Pancreas (tissue), 10 donors: ENCODE measurements around the gene ISG15. TPM values are rescaled to one million over a fixed set of nuclear protein-coding genes. Genes with fewer than 3 reads are reported as not detected.

Experiments used
- ATAC-seq, 4 donors: fragments of 200-7000 bp; cut with Tn5 transposase; one replicate each; pipeline versions ENCODE4 v1.8.0 to v1.9.1; 2020; ENCODE audit warnings: mild to moderate bottlenecking in 4 of 4, moderate library complexity in 4 of 4
- DNase-seq, 6 donors: peaks; one replicate each; pipeline ENCODE4 v3.0.0-alpha.2; 2020
- FAIRE-seq: peaks from 2 replicates; lab custom pipeline; 2012; peaks lifted over from hg19 to GRCh38; lab: Jason Lieb, UNC
- H3K27ac ChIP-seq, 4 donors: fragments of 200-600 bp; sonication (generic); 1 replicate in 3 of 4; 2 replicates in 1 of 4; pipeline versions ENCODE4 v1.5.0 to v1.8.0; 2020
- H3K27me3 ChIP-seq, 4 donors: fragments of 200-600 bp; one replicate each; pipeline ENCODE4 v1.8.0; 2021
- H3K36me3 ChIP-seq, 3 donors: fragments of 200-600 bp; sonication (generic) in 1 of 3; one replicate each; pipeline versions ENCODE4 v1.5.0 to v1.8.0; 2020 to 2021
- H3K4me1 ChIP-seq, 3 donors: fragments of 200-600 bp; one replicate each; pipeline ENCODE4 v1.8.0; 2021
- H3K4me3 ChIP-seq, 4 donors: fragments of 200-600 bp; sonication (generic) in 2 of 4; one replicate each; pipeline versions ENCODE4 v1.5.0 to v1.8.0; 2020 to 2021
- H3K9me3 ChIP-seq, 4 donors: fragments of 200-600 bp; one replicate each; pipeline ENCODE4 v1.8.0; 2021
- WGBS, 2 donors: extraction: QIAGEN DNeasy Blood & Tissue Kit; methylation state at CpG; one replicate each; pipeline ENCODE4 v1.1.7; 2013; 5-methylcytosine and 5-hydroxymethylcytosine counted together
- intact Hi-C, 3 donors: fragments of 100-400 bp; cut with DNase I; formaldehyde crosslinking; loops; one replicate each; pipeline versions ENCODE4 v1.11.1 to v1.14.2; 2022
- polyA plus RNA-seq, 2 donors: library from polyadenylated mRNA; stranded (reverse); fragments of 200-250 nt; gene quantifications; one replicate each; pipeline ENCODE4 v1.2.3, GENCODE V29; 2013
- total RNA-seq, 6 donors: library from RNA; stranded (reverse); fragmentation: NEBNext Ultra II Directional in 4 of 6; extraction: Animal tissue kit (Norgen Biotek cat#: 25700) in 4 of 6; gene quantifications; one replicate each; pipeline versions ENCODE4 v1.2.1 to v1.2.4, GENCODE V29; 2021 to 2023
- TF ChIP-seq, protein P1 (sequence below), 4 donors: fragments of 200-600 bp; sonication (generic) in 3 of 4; IDR thresholded peaks; one replicate each; pipeline versions ENCODE4 v1.5.0 to v1.8.0; 2021; ENCODE audit warnings: antibody characterized with exemption in 4 of 4
- donor health status: healthy with polysubstance abuse.
- donor health status: DM: no; HTN: no; CAD: no; lungs with moderate emphysema.
- donor health status: DM: no; HTN: no; CAD: no.
- donor health status: control.
- donor health status: control.
- donor health status: Bipolar disorder and iron deficiency.
- donor health status: DM: yes; HTN: yes; CAD: no.
- donor health status: DM: no; HTN: no; CAD: no.
- donor health status: DM: no; HTN: no; CAD: no.
- donor health status: DM: yes; HTN: yes; CAD: no.

Gene ISG15
- total and polyA plus RNA-seq, 8 donors, result 4.3 to 45.0 (median 9.2) TPM

DNA sequence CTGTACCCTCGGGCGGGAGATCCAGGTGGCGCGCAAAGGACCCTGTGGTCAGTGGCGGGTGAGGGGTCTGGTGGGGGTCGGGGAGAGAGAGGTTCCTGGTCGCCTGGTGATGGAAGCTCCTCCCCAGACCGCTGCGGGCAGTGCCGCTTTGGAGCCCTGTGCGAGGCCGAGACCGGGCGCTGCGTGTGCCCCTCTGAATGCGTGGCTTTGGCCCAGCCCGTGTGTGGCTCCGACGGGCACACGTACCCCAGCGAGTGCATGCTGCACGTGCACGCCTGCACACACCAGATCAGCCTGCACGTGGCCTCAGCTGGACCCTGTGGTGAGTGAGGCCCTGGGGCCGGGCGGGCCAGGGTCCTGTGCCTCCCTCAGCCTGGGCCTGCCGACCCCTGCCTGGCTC, 30.1 kb downstream of the ISG15 start:
- FAIRE-seq (no peak), ATAC-seq (no peak), DNase-seq (no peak)
- Histone ChIP-seq H3K27me3 (no peaks in the 10 kb centered on the region), H3K4me1 (peaks cover 8 to 9% (median 8%) of the 10 kb centered on the region in 3 donors), H3K27ac (no peak overlapping the region), H3K36me3 (peaks cover 0 to 20% (median 0%) of the 10 kb centered on the region in 3 donors), H3K4me3 (no peak overlapping the region), H3K9me3 (no peaks in the 10 kb centered on the region)
- intact Hi-C loops, result no loop called here
- TF ChIP-seq, protein P1, sequence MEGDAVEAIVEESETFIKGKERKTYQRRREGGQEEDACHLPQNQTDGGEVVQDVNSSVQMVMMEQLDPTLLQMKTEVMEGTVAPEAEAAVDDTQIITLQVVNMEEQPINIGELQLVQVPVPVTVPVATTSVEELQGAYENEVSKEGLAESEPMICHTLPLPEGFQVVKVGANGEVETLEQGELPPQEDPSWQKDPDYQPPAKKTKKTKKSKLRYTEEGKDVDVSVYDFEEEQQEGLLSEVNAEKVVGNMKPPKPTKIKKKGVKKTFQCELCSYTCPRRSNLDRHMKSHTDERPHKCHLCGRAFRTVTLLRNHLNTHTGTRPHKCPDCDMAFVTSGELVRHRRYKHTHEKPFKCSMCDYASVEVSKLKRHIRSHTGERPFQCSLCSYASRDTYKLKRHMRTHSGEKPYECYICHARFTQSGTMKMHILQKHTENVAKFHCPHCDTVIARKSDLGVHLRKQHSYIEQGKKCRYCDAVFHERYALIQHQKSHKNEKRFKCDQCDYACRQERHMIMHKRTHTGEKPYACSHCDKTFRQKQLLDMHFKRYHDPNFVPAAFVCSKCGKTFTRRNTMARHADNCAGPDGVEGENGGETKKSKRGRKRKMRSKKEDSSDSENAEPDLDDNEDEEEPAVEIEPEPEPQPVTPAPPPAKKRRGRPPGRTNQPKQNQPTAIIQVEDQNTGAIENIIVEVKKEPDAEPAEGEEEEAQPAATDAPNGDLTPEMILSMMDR (IDR thresholded peaks at IDR 0.05), result no peak
- WGBS, 2 donors, result 95 to 97% methylated on average over 24 to 27 of the region's 27 CpGs

DNA sequence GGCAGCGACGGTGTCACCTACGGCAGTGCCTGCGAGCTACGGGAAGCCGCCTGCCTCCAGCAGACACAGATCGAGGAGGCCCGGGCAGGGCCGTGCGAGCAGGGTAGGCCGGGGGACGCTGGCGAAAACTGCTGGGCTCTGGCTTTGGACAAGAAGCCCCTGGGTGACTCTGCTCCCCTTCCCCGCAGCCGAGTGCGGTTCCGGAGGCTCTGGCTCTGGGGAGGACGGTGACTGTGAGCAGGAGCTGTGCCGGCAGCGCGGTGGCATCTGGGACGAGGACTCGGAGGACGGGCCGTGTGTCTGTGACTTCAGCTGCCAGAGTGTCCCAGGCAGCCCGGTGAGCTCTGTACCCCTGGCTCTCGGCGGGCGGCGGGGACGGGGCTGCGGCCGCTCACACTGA, 30.6 kb downstream of the ISG15 start:
- peaks cover 0 to 20% (median 0%) of the 10 kb centered on the region in 3 donors for H3K36me3 ChIP-seq
- ATAC-seq, result no peak
- 96% methylated on average over 32 to 33 of the region's 33 CpGs for WGBS, 2 donors
- DNase-seq, result no peak
- TF ChIP-seq, protein P1 (IDR thresholded peaks at IDR 0.05), result no peak
- H3K27ac ChIP-seq, result no peak overlapping the region
- peaks cover 8 to 9% (median 8%) of the 10 kb centered on the region in 3 donors for H3K4me1 ChIP-seq
- no peaks in the 10 kb centered on the region for H3K9me3 ChIP-seq
- intact Hi-C loops, result no loop called here
- H3K4me3 ChIP-seq, result no peak overlapping the region
- FAIRE-seq, result no peak
- H3K27me3 ChIP-seq, result no peaks in the 10 kb centered on the region

DNA sequence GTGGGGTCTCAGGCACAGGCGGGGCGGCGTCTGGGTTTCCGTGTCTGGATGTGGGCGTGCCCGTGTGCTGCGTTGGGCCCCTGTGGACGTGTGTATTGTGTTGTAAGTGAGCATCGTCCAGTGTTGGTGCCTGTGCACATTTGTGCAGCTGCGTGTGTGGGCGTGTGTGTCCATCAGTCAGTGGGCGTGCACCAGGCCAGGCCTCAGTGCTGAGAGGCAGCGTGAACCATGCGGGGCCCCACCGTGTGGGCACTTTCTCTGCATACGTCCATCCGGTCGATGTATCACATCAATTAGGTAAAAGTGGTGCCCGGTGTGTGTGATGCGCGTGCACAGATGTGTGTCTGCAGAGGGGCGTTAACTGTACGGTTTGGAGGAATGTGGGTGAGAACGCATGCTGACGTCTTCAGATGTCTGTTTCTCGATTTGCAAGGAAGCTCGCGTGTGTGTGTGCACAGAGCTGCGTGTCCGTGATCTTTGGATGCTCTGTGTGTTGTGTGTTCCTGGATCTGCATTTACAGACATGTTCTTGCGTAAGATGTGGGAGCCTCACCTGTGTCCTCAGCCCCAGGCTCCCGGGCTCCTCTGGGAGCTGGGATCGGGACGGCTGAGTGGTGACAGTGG, 31.3 kb downstream of the ISG15 start:
- Histone ChIP-seq H3K9me3 (no peaks in the 10 kb centered on the region), H3K4me1 (peaks cover 8 to 9% (median 8%) of the 10 kb centered on the region in 3 donors), H3K4me3 (no peak overlapping the region), H3K27me3 (no peaks in the 10 kb centered on the region), H3K27ac (no peak overlapping the region), H3K36me3 (peaks cover 0 to 20% (median 0%) of the 10 kb centered on the region in 3 donors)
- 90 to 93% methylated on average over 34 of the region's 34 CpGs for WGBS, 2 donors
- DNase-seq (no peak), FAIRE-seq (no peak), ATAC-seq (no peak)
- TF ChIP-seq, protein P1 (IDR thresholded peaks at IDR 0.05), result no peak
- intact Hi-C loops, result no loop called here

DNA sequence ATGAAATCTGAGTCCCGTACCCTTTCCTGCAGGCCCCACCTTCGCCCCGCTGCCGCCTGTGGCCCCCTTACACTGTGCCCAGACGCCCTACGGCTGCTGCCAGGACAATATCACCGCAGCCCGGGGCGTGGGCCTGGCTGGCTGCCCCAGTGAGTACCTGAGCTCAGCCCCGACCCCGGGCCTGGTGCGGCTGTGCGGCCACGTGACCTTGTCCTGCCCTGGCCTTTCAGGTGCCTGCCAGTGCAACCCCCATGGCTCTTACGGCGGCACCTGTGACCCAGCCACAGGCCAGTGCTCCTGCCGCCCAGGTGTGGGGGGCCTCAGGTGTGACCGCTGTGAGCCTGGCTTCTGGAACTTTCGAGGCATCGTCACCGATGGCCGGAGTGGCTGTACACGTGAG, 31.8 kb downstream of the ISG15 start:
- FAIRE-seq (no peak), ATAC-seq (no peak), DNase-seq (no peak)
- 88 to 90% methylated on average over 19 to 23 of the region's 23 CpGs for WGBS, 2 donors
- Histone ChIP-seq H3K27me3 (no peaks in the 10 kb centered on the region), H3K27ac (no peak overlapping the region), H3K4me1 (peaks cover 4% of the 10 kb centered on the region in 3 donors), H3K36me3 (peaks cover 0 to 20% (median 0%) of the 10 kb centered on the region in 3 donors), H3K9me3 (no peaks in the 10 kb centered on the region), H3K4me3 (no peak overlapping the region)
- TF ChIP-seq, protein P1 (IDR thresholded peaks at IDR 0.05), result no peak
- intact Hi-C loops, result no loop called here

DNA sequence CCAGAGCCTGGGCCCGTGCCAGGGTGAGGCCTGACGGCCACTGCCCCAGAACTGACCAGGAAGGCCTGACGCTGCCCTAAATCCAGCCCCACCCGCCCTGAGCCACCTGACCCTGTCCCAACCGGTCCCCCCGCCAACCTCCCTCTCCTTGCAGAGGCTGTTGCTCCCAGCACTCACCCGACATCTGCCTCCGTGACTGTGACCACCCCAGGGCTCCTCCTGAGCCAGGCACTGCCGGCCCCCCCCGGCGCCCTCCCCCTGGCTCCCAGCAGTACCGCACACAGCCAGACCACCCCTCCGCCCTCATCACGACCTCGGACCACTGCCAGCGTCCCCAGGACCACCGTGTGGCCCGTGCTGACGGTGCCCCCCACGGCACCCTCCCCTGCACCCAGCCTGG, 32.9 kb downstream of the ISG15 start:
- ATAC-seq (no peak), FAIRE-seq (no peak), DNase-seq (no peak)
- H3K27me3 ChIP-seq, result no peaks in the 10 kb centered on the region
- H3K4me3 ChIP-seq, result no peak overlapping the region
- H3K9me3 ChIP-seq, result no peaks in the 10 kb centered on the region
- 94 to 99% methylated on average over 20 of the region's 20 CpGs for WGBS, 2 donors
- peaks cover 0 to 27% (median 0%) of the 10 kb centered on the region in 3 donors for H3K36me3 ChIP-seq
- no peak overlapping the region for H3K27ac ChIP-seq
- intact Hi-C loops, result no loop called here
- TF ChIP-seq, protein P1 (IDR thresholded peaks at IDR 0.05), result no peak
- H3K4me1 ChIP-seq, result no peaks in the 10 kb centered on the region
